KMS-11 (cell line): ENCODE data around the gene RASD2.

Experiments
- H2AFZ ChIP-seq: fragments of 200-600 bp; sonication (generic); 2 replicates; pipeline ENCODE4 v1.6.1; 2016; ENCODE audit warnings: antibody characterized with exemption, mixed run types, low read depth
- H3K27ac ChIP-seq: fragments of 200-600 bp; sonication (generic); 2 replicates; pipeline ENCODE4 v1.6.1; 2016; ENCODE audit warnings: mild to moderate bottlenecking, mixed run types
- H3K27me3 ChIP-seq: fragments of 200-600 bp; sonication (generic); 2 replicates; pipeline ENCODE4 v1.6.1; 2017; ENCODE audit warnings: mild to moderate bottlenecking, low read depth, mixed run types, moderate library complexity; ENCODE audit not compliant: insufficient read depth
- H3K36me3 ChIP-seq: fragments of 200-600 bp; sonication (generic); 2 replicates; pipeline ENCODE4 v1.6.1; 2017; ENCODE audit warnings: mild to moderate bottlenecking, mixed run types; ENCODE audit not compliant: insufficient read depth
- H3K4me1 ChIP-seq: fragments of 200-600 bp; sonication (generic); 2 replicates; pipeline ENCODE4 v1.6.1; 2016; ENCODE audit warnings: mild to moderate bottlenecking, low read depth, mixed run types; ENCODE audit not compliant: poor library complexity, severe bottlenecking
- H3K4me2 ChIP-seq: fragments of 200-600 bp; sonication (generic); 2 replicates; pipeline ENCODE4 v1.7.0; 2016; ENCODE audit warnings: mild to moderate bottlenecking, mixed run types
- H3K4me3 ChIP-seq: fragments of 200-600 bp; sonication (generic); IDR thresholded peaks from 2 replicates; pipeline ENCODE4 v1.6.1; 2017; ENCODE audit warnings: low read depth, low read length, mixed read lengths; ENCODE audit not compliant: insufficient read depth
- H3K79me2 ChIP-seq: fragments of 200-600 bp; sonication (generic); 2 replicates; pipeline ENCODE4 v1.6.1; 2016; ENCODE audit warnings: low read depth, mixed run types; ENCODE audit not compliant: insufficient read depth
- H3K9ac ChIP-seq: fragments of 200-600 bp; sonication (generic); 2 replicates; pipeline ENCODE4 v1.6.1; 2016; ENCODE audit warnings: mild to moderate bottlenecking, mixed run types
- H4K20me1 ChIP-seq: fragments of 200-600 bp; sonication (generic); 2 replicates; pipeline ENCODE4 v1.6.1; 2016; ENCODE audit warnings: mild to moderate bottlenecking, mixed run types; ENCODE audit not compliant: insufficient read depth
- TF ChIP-seq, protein P1 (sequence below): fragments of 200-600 bp; sonication (generic); conservative IDR thresholded peaks from 2 replicates; pipeline ENCODE4 v1.6.1; 2017; ENCODE audit warnings: low read depth, mild to moderate bottlenecking, antibody characterized with exemption, low read length, moderate library complexity, mixed read lengths

RASD2 gene

DNA sequence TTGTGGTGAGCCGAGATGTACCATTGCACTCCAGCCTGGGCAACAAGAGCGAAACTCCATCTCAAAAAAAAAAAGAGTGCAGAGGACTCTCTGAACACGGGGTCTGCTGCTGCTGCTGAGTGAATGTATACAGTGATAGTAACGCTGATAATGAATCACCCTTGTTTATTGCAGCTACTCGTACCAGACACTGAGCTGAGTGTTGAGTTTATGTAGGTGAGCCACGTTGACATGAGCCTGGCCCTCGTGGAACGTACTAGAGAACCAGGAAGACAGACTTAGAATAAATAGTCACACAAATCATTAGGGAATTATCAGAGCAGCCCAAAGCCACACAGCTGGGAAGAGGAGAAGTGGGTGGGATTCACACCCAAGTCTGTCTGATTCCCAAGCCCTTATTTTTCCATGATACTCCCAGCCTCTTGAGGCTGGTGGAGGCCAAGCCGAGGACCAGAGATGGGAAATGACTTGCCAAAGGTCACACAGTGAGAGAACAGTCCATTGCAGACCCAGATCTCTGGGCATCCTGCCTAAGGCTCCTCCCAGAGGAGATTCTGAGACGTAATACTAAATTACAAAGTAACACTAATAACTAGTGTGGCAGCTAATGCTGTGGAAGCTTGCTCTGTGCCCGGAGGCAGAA, 41.7 kb downstream of the RASD2 start:
- Histone ChIP-seq H4K20me1 (no peaks in the 10 kb centered on the region), H3K4me2 (no peak overlapping the region), H3K79me2 (no peaks in the 10 kb centered on the region), H3K36me3 (no peaks in the 10 kb centered on the region), H3K4me3 (no peak overlapping the region), H3K27me3 (no peaks in the 10 kb centered on the region; the same call in 1 of the 2 replicates), H3K27ac (no peak overlapping the region), H3K9ac (no peak overlapping the region), H2AFZ (no peak overlapping the region), H3K4me1 (no peaks in the 10 kb centered on the region)
- TF ChIP-seq, protein P1, sequence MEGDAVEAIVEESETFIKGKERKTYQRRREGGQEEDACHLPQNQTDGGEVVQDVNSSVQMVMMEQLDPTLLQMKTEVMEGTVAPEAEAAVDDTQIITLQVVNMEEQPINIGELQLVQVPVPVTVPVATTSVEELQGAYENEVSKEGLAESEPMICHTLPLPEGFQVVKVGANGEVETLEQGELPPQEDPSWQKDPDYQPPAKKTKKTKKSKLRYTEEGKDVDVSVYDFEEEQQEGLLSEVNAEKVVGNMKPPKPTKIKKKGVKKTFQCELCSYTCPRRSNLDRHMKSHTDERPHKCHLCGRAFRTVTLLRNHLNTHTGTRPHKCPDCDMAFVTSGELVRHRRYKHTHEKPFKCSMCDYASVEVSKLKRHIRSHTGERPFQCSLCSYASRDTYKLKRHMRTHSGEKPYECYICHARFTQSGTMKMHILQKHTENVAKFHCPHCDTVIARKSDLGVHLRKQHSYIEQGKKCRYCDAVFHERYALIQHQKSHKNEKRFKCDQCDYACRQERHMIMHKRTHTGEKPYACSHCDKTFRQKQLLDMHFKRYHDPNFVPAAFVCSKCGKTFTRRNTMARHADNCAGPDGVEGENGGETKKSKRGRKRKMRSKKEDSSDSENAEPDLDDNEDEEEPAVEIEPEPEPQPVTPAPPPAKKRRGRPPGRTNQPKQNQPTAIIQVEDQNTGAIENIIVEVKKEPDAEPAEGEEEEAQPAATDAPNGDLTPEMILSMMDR: no peak

DNA sequence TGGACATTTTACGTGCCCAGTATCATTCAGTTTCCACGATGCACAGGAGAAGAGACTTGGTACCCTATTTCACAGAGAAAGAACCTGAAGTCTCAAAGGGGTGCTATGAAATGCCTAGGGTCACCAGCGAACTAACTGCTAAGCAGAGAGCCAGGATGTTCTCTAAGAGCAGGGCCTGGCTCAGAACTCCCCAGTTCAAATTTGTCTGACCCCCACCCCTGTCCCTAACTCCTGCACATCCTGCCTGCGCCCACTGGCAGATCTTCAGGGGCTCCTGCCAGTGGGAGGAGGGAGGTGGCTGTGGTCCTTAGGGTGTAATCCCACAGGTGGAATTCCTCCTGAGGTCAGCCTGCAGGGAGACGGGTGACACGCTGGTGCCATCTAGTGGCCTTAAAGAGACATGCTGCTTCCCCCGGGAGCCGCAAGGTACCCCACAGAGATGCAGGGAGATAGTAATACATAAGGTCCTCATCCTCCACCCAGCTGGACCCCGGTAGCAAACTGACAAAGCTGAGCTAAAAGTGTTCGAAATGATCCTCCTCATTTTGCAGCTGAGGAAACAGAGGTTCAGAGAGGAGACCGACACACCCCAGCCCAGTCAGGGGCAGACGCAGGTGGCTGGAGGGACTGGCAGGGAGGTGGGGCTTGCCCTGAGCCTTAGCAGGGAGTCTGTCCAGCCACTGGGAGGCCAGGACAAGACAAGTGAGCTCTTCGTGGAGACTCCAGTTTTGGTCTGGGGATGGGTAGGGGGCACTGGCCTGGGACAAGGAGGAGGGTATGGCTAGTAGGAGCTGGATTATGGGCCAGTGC, 42.4 kb downstream of the RASD2 start:
- Histone ChIP-seq H3K27ac (no peak overlapping the region), H4K20me1 (no peaks in the 10 kb centered on the region), H3K4me1 (no peaks in the 10 kb centered on the region), H2AFZ (no peak overlapping the region), H3K9ac (no peak overlapping the region), H3K79me2 (no peaks in the 10 kb centered on the region), H3K4me3 (no peak overlapping the region), H3K4me2 (no peak overlapping the region), H3K36me3 (no peaks in the 10 kb centered on the region), H3K27me3 (no peaks in the 10 kb centered on the region; the same call in 1 of the 2 replicates)
- TF ChIP-seq, protein P1: peak; percentile 91

GRCh38 chr22:35586771-35587170, 46.1 kb downstream of the RASD2 start:
- Histone ChIP-seq H3K9ac (no peak overlapping the region), H3K4me1 (no peaks in the 10 kb centered on the region), H2AFZ (no peak overlapping the region), H3K27ac (no peak overlapping the region), H3K4me2 (no peak overlapping the region), H4K20me1 (no peaks in the 10 kb centered on the region), H3K79me2 (no peaks in the 10 kb centered on the region), H3K4me3 (no peak overlapping the region), H3K36me3 (no peaks in the 10 kb centered on the region), H3K27me3 (peaks cover 2% of the 10 kb centered on the region; the same call in 1 of the 2 replicates)
- TF ChIP-seq, protein P1: no peak

- Histone ChIP-seq H3K9ac (no peak overlapping the region), H3K4me1 (no peaks in the 10 kb centered on the region)
Observed at GRCh38 chr22:35587447-35587870, 46.8 kb downstream of the RASD2 start.

More at GRCh38 chr22:35587447-35587870, 46.8 kb downstream of the RASD2 start:
- Histone ChIP-seq H3K4me2 (no peak overlapping the region), H3K4me3 (no peak overlapping the region), H3K27me3 (peaks cover 2% of the 10 kb centered on the region; the same call in 1 of the 2 replicates), H3K27ac (no peak overlapping the region), H4K20me1 (no peaks in the 10 kb centered on the region), H3K36me3 (no peaks in the 10 kb centered on the region), H2AFZ (no peak overlapping the region), H3K79me2 (no peaks in the 10 kb centered on the region)
- TF ChIP-seq, protein P1: no peak
